ENCODE measurements around the gene CBX5.

CBX5 gene

GRCh38 chr12:54197431-54197909 is 82.5 kb downstream of the CBX5 start:
- TF ChIP-seq CTCF (IDR thresholded peaks at IDR 0.05): no peak

DNA sequence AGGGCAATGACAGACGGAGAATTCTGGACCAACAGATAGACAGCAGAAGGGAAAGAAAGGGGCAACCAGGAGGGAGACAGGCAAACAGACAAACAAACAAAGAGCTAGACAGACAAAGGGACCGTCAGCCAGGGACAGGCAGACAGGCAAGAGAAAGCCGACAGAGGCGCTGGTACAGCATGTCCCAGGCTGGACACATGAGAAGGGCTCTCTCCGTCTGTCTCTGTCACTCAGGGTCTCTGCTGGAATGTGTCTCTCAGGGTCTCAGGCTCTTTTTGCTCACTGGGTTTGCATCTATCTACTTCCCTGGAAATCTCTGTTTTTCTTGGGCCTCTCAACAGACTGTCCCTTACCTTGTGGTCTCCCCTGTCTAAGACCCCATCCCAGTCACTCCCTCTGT is 82.9 kb downstream of the CBX5 start:
- no peak for TF ChIP-seq CTCF (IDR thresholded peaks at IDR 0.05)

GRCh38 chr12:54196396-54196795 is 83.5 kb downstream of the CBX5 start:
- TF ChIP-seq CTCF (IDR thresholded peaks at IDR 0.05): no peak

- TF ChIP-seq CTCF (IDR thresholded peaks at IDR 0.05): no peak
Observed at GRCh38 chr12:54195737-54196347, 84.1 kb downstream of the CBX5 start.

DNA sequence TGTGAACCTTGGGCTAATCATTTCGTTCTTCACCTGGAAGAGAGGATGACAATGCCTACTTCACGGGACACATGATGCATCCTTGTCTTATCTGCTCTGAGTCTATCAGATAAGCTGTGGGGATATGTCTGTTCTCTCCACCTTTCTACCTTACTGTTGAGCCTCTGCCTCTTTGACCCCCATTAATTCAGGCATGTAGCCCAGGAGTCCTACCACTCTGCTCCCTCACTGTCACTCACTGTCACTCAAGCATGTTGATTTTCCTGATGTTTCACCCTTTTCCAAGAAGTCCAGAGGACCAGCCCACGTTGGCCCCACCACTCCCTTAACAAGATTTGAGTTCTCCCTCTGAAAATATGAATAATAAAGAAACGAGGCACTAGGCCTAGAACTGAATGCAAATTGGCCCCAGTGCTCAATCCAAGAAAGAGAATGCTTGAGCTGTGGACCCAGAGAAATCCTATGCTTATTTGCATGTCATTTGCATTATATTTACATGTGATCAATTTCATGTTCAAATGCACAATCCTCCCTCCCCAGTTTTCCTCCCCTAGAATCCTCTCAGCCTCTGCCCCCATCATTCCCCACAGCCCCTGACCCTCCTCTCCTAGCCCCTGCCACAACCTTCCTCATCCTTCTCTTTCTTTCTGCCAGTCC is 84.7 kb downstream of the CBX5 start:
- no peak for TF ChIP-seq CTCF (IDR thresholded peaks at IDR 0.05)

GRCh38 chr12:54193434-54193833 is 86.5 kb downstream of the CBX5 start:
- no peak for TF ChIP-seq CTCF (IDR thresholded peaks at IDR 0.05)

GRCh38 chr12:54191550-54192022 is 88.3 kb downstream of the CBX5 start:
- peak; percentile 76 for TF ChIP-seq CTCF (IDR thresholded peaks at IDR 0.05)
